ENCODE data around the gene ATP6V1B1.
"Not testable (repeated sequence)": the region's sequence is repeated elsewhere in the genome, so short reads cannot be mapped to it uniquely, and the experiment has no call there.

The ATP6V1B1 gene

GRCh38 chr2:70992945-70993853 lies 57.5 kb downstream of the ATP6V1B1 start:
- no peak for DNase-seq

GRCh38 chr2:70994009-70994698 lies 58.5 kb downstream of the ATP6V1B1 start:
- DNase-seq: peak; percentile 67

DNA sequence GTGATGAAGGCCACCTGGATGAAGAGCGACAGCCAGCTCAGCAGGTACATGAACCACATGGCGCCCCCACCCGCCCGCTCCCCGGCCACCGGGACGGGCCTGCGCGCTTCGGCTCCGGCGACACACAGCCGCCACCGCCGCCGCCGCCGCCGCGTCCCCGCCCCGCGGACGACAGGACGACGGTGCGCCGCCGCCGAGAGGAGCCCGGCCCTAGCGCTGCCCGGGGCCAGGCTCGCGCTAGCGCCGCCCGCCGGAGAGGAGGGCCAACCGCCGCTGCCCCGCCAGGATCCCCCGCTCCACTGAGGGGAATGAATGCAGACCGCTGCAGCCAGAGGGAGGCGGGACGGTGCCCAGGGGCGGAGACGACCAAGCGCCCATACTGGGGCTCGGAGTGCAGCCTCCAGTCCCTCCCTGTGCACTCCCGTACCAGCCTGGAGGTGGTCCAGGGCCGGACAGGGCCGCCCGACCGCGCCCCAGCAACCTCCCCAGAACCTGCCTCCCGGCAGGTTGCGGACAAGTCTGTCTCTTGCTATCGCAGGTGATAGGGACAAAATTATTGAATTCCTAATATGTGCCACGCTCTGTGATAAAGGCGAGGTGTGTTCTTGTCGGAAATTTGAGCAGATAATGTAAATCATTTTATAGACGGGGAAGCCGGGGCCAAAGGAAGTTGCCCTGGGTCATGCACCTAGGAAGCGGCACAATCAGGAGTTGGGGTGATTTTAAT lies 59.2 kb downstream of the ATP6V1B1 start, which contains the start of gene TEX261:
TEX261 (minus strand) TSS at position 175 of the 727 bp plus-strand sequence; CDS start at position 59, 116 bp downstream.
- DNase-seq: peak; percentile 94

DNA sequence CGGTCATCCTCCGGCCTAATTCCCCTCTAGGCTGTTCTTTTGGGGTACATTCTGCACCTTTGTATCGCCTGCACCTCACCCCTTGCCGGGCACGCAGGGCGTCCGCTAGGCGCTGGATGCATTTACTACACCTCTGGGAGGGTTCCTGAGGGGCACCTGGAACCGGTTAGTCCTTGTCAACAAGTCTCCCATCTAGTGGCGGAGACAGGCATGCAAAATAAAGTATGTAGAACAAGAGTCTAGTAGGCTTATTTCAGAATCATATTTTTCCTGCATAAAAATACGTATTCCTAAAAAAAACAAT lies 59.7 kb downstream of the ATP6V1B1 start:
- DNase-seq: peak; percentile 53

DNA sequence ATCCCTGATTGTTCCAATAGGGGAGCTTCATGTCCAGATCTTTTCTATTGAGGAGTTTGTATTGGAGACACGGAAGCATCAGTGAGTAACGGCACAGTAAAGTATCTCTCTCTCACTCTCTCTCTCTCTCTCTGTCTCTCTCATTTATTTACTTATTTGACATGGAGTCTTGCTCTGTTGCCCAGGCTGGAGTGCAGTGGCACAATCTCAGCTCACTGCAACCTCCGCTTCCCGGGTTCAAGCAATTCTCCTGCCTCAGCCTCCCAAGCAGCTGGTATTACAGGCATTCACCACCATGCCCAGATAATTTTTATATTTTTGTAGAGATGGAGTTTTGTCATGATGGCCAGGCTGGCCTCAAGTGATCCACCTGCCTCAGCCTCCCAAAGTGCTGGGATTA lies 63.2 kb downstream of the ATP6V1B1 start:
- not testable (repeated sequence) for DNase-seq

DNA sequence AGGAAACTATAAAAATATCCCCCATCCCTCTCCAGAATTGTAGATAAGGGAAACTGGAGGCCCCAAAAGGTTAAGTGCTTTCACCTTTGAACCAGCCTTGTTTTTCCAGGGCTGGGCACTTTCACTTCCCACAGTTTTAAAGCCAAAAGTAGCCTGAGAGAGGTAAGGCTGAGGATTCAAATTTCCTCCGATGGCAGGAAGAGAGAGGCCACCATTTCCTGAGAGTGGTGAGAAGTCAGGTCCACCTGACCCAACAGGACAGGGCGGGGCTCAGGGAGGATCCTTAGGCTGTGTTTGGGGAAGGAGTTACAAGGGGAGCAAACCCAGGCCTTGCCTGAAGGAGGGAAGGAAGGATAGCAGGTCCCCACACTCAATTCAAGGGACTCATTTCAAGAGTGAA lies 63.7 kb downstream of the ATP6V1B1 start:
- no peak for DNase-seq

DNA sequence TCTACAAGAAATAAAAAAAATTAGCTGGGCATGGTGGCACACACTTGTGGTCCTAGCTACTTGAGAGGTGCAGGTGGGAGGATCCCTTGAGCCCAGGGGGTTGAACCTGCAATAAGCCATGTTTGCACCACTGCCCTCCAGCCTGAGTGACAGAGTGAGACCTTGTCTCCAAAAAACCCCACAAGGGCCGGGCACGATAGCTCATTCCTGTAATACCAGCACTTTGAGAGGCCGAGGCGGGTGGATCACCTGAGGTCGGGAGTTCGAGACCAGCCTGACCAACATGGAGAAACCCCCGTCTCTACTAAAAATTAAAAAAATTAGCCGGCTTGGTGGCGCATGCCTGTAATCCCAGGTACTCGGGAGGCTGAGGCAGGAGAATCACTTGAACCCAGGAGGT lies 64.2 kb downstream of the ATP6V1B1 start:
- DNase-seq: not testable (repeated sequence)

GRCh38 chr2:71000780-71001591 lies 65.3 kb downstream of the ATP6V1B1 start:
- peak; percentile 82 for DNase-seq

- no peak for DNase-seq
These were observed 65.9 kb downstream of the ATP6V1B1 start for GRCh38 chr2:71001592-71001927.

GRCh38 chr2:71001981-71002570 lies 66.4 kb downstream of the ATP6V1B1 start:
- no peak for DNase-seq

- DNase-seq: no peak
These were observed 67.7 kb downstream of the ATP6V1B1 start for GRCh38 chr2:71003396-71003795.

DNA sequence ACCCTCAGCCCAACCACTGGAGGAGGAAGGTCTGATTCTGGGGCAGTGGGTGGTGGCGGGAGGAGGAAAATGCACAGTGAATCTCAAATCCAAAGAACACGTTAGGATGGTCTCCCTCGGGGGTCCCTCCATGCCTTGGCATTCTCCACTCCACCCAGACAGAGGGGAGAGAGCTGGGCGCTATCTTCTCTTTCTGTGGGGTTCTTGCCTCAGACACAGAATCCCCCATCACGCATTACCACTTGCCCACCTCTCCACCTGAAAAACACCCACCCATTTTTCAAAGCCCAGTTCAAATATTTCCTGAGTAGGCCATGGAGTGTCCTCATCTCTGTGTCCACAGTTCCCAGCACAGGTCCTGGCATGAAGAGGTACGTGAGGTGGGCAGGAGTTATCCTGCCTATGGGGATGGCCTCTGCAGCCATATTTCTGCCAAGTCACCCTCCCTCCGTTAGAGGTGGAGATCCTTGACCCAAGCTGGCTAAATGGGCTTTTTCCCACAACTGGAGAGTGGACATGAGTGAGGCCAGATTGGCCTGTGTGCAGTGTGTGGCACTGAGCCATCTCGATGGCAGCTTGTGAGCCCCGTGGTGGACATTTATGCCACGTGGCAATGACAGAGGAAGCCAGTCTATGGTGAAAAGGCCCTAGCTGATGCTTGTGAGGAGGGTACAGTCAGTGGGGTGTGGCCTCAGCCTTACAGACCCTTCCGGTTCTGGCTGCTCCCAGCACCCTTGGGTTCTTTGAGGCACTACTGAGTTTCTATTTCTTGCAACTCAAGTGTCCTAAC lies 68.5 kb downstream of the ATP6V1B1 start:
- no peak for DNase-seq

DNA sequence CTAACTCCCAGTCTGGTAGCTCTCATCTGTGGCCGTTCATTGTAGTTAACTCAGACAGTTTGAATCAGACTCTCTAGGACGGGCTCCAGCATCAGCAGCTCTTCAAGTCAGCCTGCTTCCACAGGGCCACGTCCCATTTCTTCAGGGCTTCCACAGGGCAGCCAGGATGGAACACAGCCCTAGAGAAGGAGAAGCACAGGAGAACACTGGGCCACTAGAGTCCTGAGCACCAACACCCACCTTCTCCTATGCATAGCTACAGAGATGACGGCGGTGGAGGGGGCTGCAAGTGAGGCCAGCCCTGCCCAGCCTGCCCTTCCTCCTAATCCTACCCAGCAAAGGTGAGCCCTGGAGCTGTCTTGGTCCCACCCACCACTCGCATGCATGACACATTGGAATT lies 69.2 kb downstream of the ATP6V1B1 start:
- DNase-seq: no peak

GRCh38 chr2:71005271-71006202 lies 69.8 kb downstream of the ATP6V1B1 start:
- no peak for DNase-seq

GRCh38 chr2:71006323-71006722 lies 70.6 kb downstream of the ATP6V1B1 start:
- no peak for DNase-seq

DNA sequence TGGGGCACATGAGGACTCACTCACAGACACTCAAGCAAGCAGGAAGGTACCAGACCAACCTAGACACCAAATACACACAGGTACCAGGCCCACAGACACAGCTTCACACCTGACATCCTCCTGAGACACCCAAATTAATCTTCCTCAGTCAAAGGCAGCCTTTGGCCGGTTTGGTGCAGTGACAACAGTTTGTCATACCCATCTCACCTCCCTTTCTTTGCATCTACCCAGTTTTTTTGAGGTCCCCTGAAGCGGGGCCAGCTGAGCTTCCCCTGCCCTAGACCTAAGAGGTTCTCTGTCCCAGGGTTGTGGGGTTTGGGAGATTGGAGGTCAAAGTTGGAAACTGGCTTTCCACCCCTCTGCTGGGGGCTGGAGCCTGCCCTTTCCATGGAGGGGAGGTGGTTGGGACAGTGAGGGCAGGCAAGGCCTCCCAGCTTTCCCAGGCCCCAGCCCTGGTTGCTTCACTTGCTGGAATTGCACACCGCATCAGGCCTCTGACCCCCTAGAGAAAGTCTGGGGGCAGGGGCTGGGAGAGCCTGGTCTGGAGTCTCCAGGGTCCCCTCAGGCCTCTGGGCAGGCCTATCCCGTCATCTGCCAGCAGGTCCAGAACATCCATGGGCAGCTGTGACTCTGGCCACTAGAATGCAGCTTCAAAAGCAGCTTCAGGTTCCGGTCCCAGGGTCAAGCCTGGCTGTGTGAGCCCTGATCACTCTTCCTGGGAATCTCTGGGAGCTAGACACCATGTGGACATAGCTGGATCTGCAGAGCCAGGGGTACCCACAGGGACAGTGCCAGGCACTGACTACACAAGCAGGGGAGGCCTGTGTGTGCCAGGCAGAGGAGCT lies 71.5 kb downstream of the ATP6V1B1 start:
- no peak for DNase-seq

GRCh38 chr2:71008342-71008741 lies 72.6 kb downstream of the ATP6V1B1 start:
- DNase-seq: no peak

DNA sequence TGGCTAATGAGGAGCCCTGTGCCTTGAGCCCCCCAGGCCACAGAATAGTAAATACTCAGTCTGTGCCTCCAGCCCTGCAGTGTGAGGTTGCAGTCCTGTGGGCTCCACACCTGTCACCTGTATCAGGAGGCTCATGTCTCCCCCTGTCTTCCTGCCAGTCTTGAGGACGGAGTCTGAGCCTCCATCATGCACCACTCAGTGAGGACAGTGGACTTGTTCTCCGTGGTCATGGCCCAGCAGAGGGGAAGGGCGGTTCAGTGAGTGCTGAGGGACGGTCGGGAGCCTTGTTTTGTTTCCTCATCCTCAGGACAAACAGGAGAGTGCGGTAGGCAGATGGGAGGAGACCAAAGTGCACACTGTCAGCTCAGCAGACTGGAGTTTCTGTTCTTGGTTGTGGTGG lies 76.1 kb downstream of the ATP6V1B1 start:
- not testable (repeated sequence) for DNase-seq

Data from activated naive CD4-positive, alpha-beta T cell treated with Interleukin-2 at 50 U/mL for 16 hours (primary cell).